Stimulated activated CD8-positive, alpha-beta memory T cell treated with anti-CD3 and anti-CD28 coated beads, Interleukin-15, amount 100 ng/mL, for 24 hours (primary cell): ENCODE data around the gene KASH5.
"Not testable (repeated sequence)": the region's sequence is repeated elsewhere in the genome, so short reads cannot be mapped to it uniquely, and the experiment has no call there.

Source experiments
- DNase-seq: peaks from one replicate; pipeline ENCODE4 v3.0.0-alpha.2; 2020; ENCODE audit warnings: low read depth

The KASH5 gene

DNA sequence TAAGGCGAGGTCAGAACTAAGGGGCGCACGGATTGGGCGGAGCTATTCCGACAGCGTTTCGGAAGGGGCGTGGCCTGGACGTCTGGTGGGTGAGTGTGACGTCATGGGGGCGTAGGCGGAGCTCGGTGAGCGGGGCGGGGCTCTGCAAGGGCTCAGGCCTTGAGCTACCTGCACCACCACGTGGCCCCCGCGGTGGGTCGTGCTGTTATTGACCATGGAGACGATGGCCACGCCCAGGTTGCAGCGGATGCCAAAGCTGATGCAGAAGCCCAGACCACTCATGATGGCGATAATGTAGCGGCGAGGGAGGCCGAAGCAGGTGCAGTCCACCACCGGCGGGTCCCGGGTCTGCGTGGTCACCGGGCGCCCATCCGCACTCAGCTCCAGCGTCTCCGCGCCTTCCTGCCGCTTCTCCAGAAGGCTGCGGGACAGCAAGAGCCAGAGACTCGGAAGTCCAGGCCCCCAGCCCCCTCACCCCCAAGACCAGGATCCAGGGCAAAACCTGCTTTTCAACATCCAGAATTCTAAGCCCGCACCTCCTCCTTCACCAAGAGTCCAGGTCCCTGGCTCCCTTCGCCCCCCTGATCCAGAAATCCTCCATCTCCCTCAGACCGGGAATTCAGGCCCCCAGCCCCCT lies 48.5 kb downstream of the KASH5 start:
- no peak for DNase-seq

DNA sequence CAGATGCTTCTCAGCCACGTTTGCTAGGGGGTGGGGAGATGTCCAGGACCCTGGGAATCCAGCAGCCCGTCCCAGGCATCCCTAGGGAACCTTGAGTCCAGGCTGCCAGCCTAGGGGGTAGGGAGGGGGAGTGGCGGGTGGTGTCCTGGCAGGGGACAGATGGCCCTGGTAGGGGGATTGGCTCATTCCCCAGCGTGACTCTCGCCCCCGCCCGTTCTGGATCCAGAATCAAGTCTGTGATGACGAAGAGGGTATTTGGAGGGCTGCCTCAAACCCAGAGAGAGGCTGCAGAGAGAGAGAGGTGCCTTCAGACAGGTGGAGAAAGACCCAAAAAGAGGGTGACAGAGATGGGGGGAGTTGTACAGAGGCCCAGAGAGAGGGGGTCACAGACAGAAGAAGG lies 49.2 kb downstream of the KASH5 start:
- DNase-seq: no peak

DNA sequence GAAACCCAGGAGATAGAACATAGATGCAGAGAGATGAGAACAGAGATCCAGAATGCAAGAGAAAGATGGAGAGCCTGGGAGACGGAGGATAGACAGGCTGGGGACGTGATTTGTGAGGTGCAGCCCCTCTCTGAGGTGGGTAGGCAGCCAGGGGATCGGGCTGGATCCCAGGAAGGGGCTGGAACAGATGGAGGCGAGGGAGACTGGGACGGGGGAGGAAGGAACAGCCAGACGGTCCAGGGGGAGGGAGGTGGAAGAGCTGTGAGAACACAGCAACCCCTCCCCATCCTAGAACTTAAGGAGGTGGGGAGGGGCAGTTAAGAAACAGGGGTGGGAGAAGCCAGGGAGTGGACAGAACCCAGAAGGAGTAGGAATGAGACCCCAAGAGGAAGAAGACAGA lies 50.2 kb downstream of the KASH5 start:
- DNase-seq: no peak

DNA sequence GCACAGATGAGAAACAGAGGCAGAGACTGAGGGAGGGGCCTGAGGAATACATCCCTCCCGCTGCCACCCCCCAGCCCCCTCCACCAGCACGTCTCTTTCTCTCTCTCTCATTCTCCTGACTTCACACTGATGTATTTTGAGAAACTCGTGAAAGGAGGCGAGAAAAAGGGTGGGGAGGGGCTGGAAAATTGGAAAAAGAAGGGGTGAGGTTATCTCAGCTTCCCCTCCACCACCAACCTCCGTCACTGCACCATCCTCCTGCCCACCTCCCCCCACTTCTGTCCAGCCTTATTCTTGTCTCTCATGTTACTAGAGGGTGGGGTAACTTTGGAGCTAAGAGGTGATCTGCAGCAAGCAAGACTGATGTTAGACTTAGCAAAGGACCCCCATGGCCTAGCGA lies 51.8 kb downstream of the KASH5 start:
- no peak for DNase-seq

DNA sequence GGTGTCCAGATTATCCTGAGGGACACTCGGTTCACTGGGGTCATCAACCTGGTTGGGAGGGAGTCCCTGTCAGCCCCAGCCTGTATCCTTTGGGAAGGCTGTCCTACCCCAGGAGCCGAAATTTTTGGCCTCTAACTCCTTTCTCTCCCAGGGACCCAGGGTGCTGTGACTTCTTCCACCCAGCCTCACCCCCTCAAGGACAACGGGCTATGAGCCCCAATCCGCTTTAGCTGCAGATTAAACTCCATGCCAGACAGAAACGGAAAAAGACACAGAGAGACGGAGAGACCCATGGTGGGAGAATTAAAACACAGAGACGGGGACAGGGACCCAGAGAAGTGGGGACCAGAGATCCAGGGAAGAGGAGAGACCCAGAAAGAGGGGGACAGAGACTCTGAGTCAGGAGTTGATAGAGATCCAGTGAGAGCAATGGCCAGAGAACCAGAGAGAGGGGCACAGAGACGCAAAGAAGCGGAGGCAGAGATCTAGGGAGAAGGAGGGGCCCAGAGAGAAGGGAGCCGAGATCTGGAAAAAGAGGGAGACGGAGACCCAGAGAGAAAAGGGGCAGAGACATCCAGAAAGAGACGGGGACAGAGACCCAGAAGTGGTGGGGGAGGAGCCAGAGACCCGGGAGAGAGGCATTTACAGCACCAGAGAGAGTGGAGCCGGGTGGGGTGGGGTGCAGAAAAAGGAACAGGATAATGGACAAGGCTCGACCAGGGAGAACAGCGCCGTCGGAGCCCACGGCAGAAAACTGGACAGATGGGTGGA lies 52.6 kb downstream of the KASH5 start:
- DNase-seq: no peak

DNA sequence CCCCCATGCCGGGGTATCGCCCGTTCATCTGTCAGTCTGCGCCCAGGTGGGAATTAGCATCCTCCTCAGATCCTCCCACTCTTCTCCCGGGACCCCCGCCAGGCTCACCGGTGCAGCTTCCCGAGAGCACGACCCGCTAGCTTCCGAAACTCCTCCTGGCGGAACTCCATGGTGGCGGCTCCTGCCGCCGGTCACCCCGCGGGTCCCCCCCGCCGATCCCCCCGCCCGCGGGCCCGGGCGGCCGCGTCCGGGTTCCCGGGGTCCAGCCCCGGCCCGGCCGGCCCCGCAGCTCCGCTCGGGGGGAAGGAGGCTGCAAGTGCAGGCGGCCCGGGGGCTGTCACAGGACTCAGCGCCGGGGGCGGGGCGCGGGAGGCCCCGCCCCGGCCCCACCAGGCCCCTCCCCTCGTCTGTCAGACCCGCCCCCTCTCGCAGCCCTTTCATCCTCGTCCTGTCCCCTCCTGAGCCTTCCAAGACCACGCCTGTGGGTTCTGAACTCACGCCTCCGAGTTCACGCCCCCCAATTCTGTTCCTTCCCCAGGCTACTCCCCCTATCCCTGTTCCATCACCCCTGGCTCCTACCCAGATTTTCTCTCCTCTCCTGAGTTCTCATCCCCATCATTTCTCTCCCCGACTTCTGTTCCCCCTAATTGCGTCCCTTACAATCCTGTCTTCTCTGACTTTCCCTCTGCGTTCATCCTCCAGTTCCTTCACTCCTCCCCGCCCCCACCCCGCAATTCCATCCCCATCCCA lies 53.3 kb downstream of the KASH5 start, which contains the start of gene SLC17A7:
Gene SLC17A7, minus strand, starts transcription at position 318 of the 750 bp plus-strand sequence. Its CDS starts 148 bp downstream, at position 170.
- DNase-seq: no peak

DNA sequence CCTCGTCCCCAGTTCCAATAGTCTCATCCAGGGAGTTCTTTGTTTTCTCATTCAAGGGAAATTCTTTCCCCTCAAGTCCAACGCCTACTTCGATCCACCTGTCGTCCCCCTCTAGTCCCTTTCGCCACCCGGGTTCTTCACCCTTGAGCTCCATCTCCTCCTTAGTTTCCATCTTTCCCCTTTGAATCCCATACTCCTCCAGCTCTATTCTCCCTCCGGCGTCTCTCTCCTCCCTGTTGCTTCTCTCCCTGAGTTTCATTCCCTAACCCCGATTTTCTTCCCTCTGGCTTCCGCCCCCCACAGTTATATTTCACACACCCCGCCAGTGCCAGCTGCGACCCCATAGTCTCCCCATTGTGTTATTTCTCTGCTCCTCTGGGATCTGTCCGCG lies 53.9 kb downstream of the KASH5 start:
- DNase-seq: no peak

DNA sequence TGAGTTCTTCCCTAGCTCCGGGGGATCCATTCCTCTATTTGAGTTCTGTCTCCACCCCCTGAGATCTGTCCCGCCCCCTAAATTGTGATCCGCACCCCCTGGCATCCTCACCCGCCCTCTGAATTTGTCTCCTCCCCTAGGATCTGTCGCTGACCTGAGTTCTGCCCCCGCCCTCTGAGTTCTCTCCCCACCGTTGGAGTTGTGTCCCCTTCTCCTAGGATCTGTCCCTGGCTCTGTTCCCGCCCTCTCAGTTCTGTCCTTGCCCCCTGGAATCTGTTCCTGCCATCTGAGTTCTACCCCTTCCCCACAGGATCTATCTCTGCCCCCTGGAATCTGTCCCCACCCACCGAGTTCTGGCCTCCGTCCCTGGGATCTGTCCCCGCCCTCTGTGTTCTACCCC lies 54.3 kb downstream of the KASH5 start:
- DNase-seq: no peak

DNA sequence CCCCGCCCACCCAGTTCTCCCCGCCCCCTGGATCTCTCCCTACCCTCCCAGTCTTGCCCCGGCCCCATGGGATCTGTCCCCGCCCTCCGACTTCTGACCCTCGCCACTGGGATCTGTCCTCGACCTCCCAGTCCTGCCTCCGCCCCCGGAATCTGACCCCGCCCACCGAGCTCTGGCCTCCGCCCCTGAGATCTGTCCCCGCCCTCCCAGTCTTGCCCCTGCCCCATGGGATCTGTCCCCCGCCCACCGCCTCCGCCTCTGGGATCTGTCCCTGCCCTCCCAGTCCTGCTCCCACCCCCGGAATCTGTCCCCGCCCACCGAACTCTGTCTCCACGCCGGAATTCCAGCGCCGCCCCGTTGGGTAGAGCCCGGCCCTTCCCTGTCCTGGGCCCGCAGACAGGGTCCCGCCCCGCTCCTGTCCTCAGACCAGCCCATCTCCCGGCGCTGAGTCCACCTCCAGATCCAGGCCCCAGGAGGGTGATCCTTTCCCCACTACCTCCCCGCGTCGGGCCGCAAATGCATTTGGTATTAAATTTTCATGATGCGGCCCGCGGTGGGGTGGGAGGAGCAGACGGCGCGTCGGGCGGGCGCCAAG lies 54.8 kb downstream of the KASH5 start:
- DNase-seq: no peak

DNA sequence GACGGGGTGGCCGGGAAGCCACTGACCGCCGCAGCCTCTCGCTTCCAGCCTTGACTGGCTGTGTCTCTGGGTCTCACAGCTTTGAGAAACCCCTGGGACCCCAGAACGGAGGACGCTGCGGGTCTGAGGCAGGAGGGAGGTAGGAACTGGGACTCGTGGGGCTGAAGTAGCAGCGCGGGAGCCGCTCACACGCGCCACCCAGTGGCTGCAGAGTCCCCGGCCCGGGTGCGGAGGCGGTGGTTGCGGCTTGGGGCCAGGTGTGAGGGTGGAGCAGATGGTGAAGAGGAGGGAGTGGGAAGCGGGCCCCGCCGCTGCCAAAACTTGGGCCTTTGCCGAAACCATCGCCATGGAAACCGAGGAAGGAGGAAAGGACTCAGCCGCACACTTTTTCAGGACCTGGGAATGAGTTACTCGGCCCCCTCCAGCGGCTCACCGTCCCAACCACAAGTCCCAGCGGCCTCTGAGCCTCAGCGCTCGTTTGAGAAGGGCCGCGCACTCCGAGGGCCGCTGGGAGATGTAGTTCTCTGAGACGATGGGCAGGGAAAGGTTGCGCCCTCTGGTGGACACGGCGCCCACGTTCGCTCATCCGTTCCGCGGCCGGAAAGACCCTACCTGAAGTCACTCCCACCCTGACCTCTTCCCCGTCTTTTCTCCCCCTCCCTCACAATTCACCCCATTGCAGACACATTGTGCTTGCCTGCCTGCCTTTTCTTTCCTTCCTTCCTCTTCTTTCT lies 55.5 kb downstream of the KASH5 start:
- peak; percentile 89 for DNase-seq

DNA sequence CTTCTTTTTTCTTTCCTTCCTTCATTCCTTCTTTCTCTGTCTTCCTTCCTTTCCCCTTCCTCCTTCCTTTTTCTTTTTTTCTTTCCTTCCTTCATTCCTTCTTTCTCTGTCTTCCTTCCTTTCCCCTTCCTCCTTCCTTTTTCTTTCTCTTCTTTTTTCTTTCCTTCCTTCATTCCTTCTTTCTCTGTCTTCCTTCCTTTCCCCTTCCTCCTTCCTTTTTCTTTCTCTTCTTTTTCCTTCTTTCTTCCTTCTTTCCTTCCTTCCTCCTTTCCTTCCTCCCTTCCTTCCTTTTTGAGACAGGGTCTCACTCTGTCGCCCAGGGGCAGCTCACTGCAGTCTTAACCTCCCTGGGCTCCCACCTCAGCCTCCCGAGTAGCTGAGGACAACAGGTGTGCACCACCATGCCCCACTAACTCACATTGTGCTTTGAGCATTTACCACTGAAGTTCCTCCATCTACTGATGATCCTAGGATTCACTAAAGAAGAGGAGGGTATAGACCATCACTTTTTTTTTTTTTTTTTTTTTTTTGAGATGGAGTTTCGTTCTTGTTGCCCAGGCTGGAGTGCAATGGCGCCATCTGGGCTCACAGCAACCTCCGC lies 56.2 kb downstream of the KASH5 start:
- DNase-seq: not testable (repeated sequence)

DNA sequence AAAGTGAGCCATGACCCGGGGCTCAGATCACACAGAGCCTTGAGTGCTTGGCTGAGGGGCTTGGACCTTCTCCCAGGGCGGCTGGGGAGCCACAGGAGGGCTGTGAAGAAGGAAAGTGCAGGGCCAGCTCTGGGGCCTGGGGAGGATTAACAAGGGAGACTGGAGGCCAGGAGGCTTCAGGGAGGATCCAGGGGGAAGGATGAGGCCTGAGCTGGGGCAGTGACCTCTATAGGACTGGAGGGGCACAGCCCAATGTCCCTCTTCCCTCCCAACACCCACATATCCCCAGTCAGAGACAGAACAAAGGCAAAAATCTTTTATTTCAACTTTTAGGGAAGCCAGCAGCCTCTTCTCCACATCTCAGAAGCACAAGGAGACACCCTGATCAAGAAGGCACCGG lies 57.9 kb downstream of the KASH5 start:
- DNase-seq: no peak

DNA sequence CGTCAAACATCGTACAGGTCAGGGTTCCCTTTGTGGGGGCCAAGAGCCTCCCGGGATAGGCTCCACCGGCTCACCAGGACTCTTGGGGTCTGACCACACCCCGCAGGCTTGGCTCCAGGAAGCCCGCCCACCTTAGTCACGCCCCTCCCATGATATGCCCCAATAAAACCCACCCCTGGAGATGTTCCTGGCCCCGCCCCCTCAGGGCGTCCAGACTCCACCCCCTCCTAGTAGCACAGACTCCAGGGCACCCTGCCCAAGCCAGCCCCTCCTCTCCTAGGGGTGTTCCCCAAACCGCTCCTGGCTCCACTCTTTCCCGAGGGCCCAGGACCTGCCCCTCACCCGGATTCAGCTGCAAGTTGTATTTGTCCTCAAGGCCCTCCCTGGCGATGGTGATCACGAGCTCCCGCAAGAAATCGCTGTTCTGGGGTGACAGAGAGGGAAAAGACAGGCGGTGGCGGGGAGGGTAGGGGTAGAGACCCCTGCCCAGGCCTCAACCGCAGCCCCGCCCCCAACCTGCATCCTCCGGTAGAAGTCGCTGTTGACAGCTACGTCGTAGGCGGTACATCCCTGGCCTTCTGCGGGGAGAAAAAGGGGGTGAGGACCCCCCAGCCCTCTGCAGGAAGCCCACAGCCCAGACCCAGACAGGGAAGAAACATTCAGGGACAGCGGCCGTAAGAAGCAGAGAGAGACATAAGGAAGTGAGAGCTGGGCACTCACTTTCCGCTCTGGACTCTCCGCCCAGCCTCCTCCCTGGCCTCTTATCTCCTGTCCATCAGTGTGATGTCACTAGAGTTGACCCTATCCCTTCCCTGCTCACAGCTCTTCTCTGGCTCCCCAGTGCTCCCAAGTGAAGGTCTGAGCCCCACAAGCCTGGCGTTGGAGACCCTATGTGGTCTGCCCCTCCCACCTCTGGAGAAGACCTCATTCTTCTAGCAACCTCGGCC lies 59.7 kb downstream of the KASH5 start:
- no peak for DNase-seq

DNA sequence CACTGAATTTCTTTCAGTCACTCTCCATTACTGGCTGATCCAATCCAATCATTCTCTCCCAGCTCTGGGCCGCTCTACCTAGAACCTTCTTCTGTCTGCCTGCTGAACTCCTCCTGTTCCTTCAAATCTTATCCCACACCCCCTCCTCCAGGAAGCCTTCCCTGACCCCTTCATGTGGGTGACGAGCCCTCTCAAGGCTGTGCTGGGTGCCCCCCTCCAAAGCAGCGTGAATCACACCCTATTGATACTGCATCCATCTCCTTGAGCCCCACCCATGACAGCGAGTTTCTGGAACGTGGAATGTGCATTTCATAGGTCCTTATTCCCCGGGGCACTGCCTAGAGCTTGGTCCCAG lies 60.4 kb downstream of the KASH5 start:
- no peak for DNase-seq

DNA sequence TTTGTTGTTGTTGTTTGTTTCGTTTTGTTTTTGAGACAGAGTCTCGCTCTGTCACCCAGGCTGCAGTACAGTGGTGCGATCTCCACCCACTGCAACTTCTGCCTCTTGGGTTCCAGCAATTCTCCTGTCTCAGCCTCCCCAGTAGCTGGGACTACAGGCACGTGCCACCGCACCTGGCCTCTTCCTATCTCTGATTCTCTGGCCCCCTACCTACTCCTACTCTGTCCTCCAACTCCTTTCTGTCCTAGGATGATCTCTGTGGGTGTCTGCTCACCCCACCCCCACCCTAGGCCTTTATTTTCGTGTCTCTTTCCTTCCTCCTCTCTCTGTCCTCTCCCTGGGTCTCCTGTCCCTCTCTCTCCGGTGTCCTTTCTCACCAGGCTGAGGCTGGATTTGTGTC lies 62.4 kb downstream of the KASH5 start:
- DNase-seq: no peak

DNA sequence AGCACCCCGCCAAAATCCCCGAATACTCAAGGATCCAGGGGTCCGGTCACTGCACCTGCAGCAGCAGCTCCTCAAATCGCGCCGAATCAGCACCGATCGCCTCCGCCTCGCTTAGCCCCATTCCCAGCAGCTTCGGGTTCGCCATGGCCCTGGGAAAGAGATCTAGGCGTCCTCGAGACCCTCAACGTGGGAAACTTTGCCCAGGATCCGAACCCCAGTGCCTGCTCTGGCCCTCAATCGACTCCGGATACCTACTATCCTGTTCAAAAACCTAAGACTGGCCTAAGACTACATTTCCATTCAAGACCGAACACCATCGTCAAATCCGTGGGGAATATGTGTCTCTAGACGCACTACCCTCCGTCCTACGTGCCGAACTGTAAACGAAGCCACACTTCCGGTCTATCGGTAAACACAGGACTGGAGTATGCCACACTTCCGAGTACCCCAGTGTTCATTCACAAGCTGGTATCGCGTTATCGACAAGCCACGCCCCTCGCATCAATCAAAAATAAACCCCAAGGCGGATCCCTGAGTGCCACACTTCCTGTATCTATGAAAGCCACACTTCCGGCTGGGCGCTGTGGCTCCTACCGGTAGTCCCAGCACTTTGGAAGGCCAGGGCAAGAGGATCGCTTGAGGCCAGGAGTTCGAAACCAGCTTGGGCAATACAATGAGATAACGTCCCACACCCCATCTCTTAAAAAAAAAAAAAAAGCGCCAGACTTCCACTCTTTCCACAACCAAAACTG lies 63.6 kb downstream of the KASH5 start, which contains the start of gene PIH1D1:
Gene PIH1D1, minus strand, starts transcription at position 385 of the 752 bp plus-strand sequence. Its CDS starts 240 bp downstream, at position 145.
- peak; percentile 72 for DNase-seq

DNA sequence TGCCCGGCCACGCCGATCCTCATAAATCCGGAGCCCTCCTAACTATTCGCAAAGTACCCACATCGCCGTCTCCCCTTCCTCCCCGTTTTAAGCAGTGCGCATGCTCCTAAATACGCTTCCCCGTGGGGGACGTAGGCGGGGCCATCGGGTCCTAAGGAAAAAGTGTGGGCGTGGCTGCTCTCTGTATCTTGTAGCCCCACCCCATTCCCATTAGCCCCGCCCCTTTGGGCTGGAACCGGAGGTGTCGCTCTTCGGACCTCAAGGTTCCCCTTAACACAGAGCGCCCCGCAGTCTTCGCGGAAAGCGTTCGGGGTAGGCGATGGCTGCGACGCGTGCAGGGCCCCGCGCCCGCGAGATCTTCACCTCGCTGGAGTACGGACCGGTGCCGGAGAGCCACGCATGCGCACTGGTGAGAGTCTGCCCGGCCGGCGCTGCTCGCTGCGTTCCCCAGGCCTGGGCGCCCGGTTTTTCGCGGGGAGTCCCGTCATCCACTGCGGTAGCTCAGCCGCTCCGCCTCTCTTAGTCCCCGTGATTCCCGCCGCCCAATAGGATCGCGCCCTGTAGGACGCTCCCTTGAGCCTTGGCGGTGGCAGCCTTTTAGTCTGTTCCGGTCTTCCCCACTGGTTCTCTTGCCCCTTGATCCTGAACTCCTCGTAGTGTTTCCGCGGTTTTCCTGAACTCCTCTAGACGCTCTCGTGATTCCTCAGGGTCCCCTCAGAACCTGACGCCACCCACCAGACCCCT lies 65.1 kb downstream of the KASH5 start, which contains the start of gene ALDH16A1:
Gene ALDH16A1, plus strand, starts transcription at position 213 of the 744 bp plus-strand sequence. Its CDS starts 107 bp downstream, at position 320.
- DNase-seq: peak; percentile 93

DNA sequence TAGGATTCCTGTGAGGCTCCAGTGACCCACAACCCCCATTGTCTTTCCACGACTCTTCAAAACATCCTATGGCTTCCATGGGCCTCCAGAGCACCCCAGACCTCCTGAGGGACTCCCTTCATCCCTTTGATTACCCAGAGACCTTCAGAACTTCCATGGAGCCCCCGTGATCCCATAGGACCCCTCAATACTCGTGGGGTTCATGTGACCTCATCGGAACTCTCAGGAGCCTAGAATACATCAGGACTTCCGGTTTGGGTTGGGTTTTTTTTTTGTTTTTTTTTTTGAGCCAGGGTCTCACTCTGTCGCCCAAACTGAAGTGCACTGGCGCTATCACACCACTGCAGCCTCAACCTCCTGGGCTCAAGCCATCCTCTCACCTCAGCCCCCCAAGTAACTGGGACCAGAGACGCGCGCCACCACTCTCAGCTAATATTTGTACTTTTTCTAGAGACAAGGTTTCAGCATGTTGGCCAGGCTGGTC lies 65.8 kb downstream of the KASH5 start:
- no peak for DNase-seq
